HFF-Myc (cell line): Measurements from ENCODE around the gene TMEM26.

ENCODE experiments used
- DNase-seq: peaks from one replicate; pipeline ENCODE4 v3.0.0-alpha.2; 2011; ENCODE audit warnings: low read depth; ENCODE audit errors: extremely low read depth
- H3K4me3 ChIP-seq: replicated peaks from 2 replicates; pipeline ENCODE4 v1.5.1; 2011; ENCODE audit warnings: low read depth, mild to moderate bottlenecking, control low read depth, low read length
- CTCF ChIP-seq: IDR thresholded peaks from 2 replicates; pipeline ENCODE4 v1.5.1; 2012; ENCODE audit warnings: mild to moderate bottlenecking, low read depth, low read length, control low read depth; ENCODE audit errors: missing control alignments

The TMEM26 gene

GRCh38 chr10:61451357-61451756 lies 1.8 kb downstream of the TMEM26 start:
- no peak overlapping the region for H3K4me3 ChIP-seq
- DNase-seq: no peak
- no peak for TF ChIP-seq CTCF

GRCh38 chr10:61448841-61449600 lies 4.2 kb downstream of the TMEM26 start:
- no peak for DNase-seq
- TF ChIP-seq CTCF: no peak
- H3K4me3 ChIP-seq: no peak overlapping the region

GRCh38 chr10:61448091-61448490 lies 5.1 kb downstream of the TMEM26 start:
- DNase-seq: no peak
- TF ChIP-seq CTCF: no peak
- H3K4me3 ChIP-seq: no peak overlapping the region

GRCh38 chr10:61439058-61439609 lies 14.0 kb downstream of the TMEM26 start:
- no peak for DNase-seq

GRCh38 chr10:61438141-61438988 lies 14.8 kb downstream of the TMEM26 start:
- no peak for TF ChIP-seq CTCF
- peak; percentile 67 for DNase-seq
- H3K4me3 ChIP-seq: no peak overlapping the region

More at GRCh38 chr10:61439058-61439609, 14.0 kb downstream of the TMEM26 start:
- H3K4me3 ChIP-seq: no peak overlapping the region
- TF ChIP-seq CTCF: no peak

- DNase-seq: no peak
- TF ChIP-seq CTCF: no peak
- H3K4me3 ChIP-seq: no peak overlapping the region
Measured at GRCh38 chr10:61423178-61423577, 30.0 kb downstream of the TMEM26 start.
